ENCODE data around the gene JOSD2.

The JOSD2 gene

GRCh38 chr19:50477751-50478515 lies 33.1 kb downstream of the JOSD2 start:
- H3K79me2 ChIP-seq (ENCODE audit: low read length): peaks cover 31% of the 10 kb centered on the region
- H3K27ac ChIP-seq (ENCODE audit: low read length): no peak overlapping the region
- H3F3A ChIP-seq (ENCODE audit: insufficient read depth, low read length): peaks cover 5% of the 10 kb centered on the region; the same call in 1 of the 2 replicates
- peaks cover 4% of the 10 kb centered on the region; the same call in 1 of the 2 replicates for H3K27me3 ChIP-seq (replicated peaks; ENCODE audit: insufficient read depth, low read length)
- no peaks in the 10 kb centered on the region for H3K9me3 ChIP-seq (replicated peaks; ENCODE audit: insufficient read depth, low read length)
- H3K9ac ChIP-seq (ENCODE audit: low read length): no peak overlapping the region
- no peaks in the 10 kb centered on the region for H3K9me2 ChIP-seq (replicated peaks; ENCODE audit: insufficient read depth, low read length)
- no peak overlapping the region for H2AFZ ChIP-seq (ENCODE audit: low read length)
- H3K4me1 ChIP-seq (ENCODE audit: low read length): no peaks in the 10 kb centered on the region
- no peak for DNase-seq
- 0 out of 2 replicates have a peak, but pooled peaks cover 2% of the 10 kb centered on the region for H3K36me3 ChIP-seq (replicated peaks; ENCODE audit: insufficient read depth, low read length)
- H3K4me3 ChIP-seq (ENCODE audit: low read length): no peak overlapping the region
- no peak for TF ChIP-seq EZH2phosphoT487 (IDR thresholded peaks at IDR 0.05; ENCODE audit: low read length)
- TF ChIP-seq CTCF (IDR thresholded peaks at IDR 0.05; ENCODE audit: low read length): no peak
- no peak for TF ChIP-seq EZH2 (optimal IDR thresholded peaks at IDR 0.05; ENCODE audit: low read depth, low read length)
- peak overlapping the region; percentile 43; the same call in 1 of the 2 replicates for H3K4me2 ChIP-seq (ENCODE audit: low read depth, low read length)
- H4K20me1 ChIP-seq (ENCODE audit: insufficient read depth, low read length): peaks cover 3% of the 10 kb centered on the region; the same call in 1 of the 2 replicates

GRCh38 chr19:50476907-50477238 lies 34.1 kb downstream of the JOSD2 start:
- Histone ChIP-seq H3K9me3 (replicated peaks; ENCODE audit: insufficient read depth, low read length) (no peaks in the 10 kb centered on the region), H3K9ac (ENCODE audit: low read length) (peak overlapping the region; percentile 84), H3K4me3 (ENCODE audit: low read length) (peak overlapping the region; percentile 85), H3F3A (ENCODE audit: insufficient read depth, low read length) (peaks cover 5% of the 10 kb centered on the region; the same call in 1 of the 2 replicates), H3K79me2 (ENCODE audit: low read length) (peaks cover 31% of the 10 kb centered on the region), H3K27me3 (replicated peaks; ENCODE audit: insufficient read depth, low read length) (peaks cover 6% of the 10 kb centered on the region; the same call in 1 of the 2 replicates), H4K20me1 (ENCODE audit: insufficient read depth, low read length) (peaks cover 3% of the 10 kb centered on the region; the same call in 1 of the 2 replicates), H2AFZ (ENCODE audit: low read length) (peak overlapping the region; percentile 72; the same call in 1 of the 2 replicates), H3K9me2 (replicated peaks; ENCODE audit: insufficient read depth, low read length) (no peaks in the 10 kb centered on the region), H3K4me1 (ENCODE audit: low read length) (no peaks in the 10 kb centered on the region), H3K27ac (ENCODE audit: low read length) (peak overlapping the region; percentile 78; the same call in 1 of the 2 replicates), H3K36me3 (replicated peaks; ENCODE audit: insufficient read depth, low read length) (no peaks in the 10 kb centered on the region), H3K4me2 (ENCODE audit: low read depth, low read length) (peak overlapping the region; percentile 43)
- no peak for DNase-seq
- TF ChIP-seq CTCF (IDR thresholded peaks at IDR 0.05; ENCODE audit: low read length): no peak
- no peak for TF ChIP-seq EZH2 (optimal IDR thresholded peaks at IDR 0.05; ENCODE audit: low read depth, low read length)
- no peak for TF ChIP-seq EZH2phosphoT487 (IDR thresholded peaks at IDR 0.05; ENCODE audit: low read length)

- TF ChIP-seq EZH2phosphoT487 (IDR thresholded peaks at IDR 0.05; ENCODE audit: low read length) (no peak), CTCF (IDR thresholded peaks at IDR 0.05; ENCODE audit: low read length) (no peak), EZH2 (optimal IDR thresholded peaks at IDR 0.05; ENCODE audit: low read depth, low read length) (no peak)
- no peaks in the 10 kb centered on the region for H3K9me3 ChIP-seq (replicated peaks; ENCODE audit: insufficient read depth, low read length)
- H3F3A ChIP-seq (ENCODE audit: insufficient read depth, low read length): peaks cover 5% of the 10 kb centered on the region; the same call in 1 of the 2 replicates
- peaks cover 6% of the 10 kb centered on the region; the same call in 1 of the 2 replicates for H3K27me3 ChIP-seq (replicated peaks; ENCODE audit: insufficient read depth, low read length)
- no peaks in the 10 kb centered on the region for H3K9me2 ChIP-seq (replicated peaks; ENCODE audit: insufficient read depth, low read length)
- peak within 1 kb of the TSS; percentile 78; the same call in 1 of the 2 replicates for H3K27ac ChIP-seq (ENCODE audit: low read length)
- peak within 1 kb of the TSS; percentile 72 for H2AFZ ChIP-seq (ENCODE audit: low read length)
- peak; percentile 96 for DNase-seq
- peak within 1 kb of the TSS; percentile 85 for H3K4me3 ChIP-seq (ENCODE audit: low read length)
- peaks cover 31% of the 10 kb centered on the region for H3K79me2 ChIP-seq (ENCODE audit: low read length)
- peaks cover 3% of the 10 kb centered on the region; the same call in 1 of the 2 replicates for H4K20me1 ChIP-seq (ENCODE audit: insufficient read depth, low read length)
- no peaks in the 10 kb centered on the region for H3K36me3 ChIP-seq (replicated peaks; ENCODE audit: insufficient read depth, low read length)
- peak within 1 kb of the TSS; percentile 43 for H3K4me2 ChIP-seq (ENCODE audit: low read depth, low read length)
- H3K4me1 ChIP-seq (ENCODE audit: low read length): no peaks in the 10 kb centered on the region
- H3K9ac ChIP-seq (ENCODE audit: low read length): peak within 1 kb of the TSS; percentile 84
Measured at GRCh38 chr19:50476224-50476906, 34.6 kb downstream of the JOSD2 start, which contains the start of the genes EMC10 and GARIN5A. Gene EMC10 (plus strand): TSS chr19:50476507. CDS start chr19:50476545, 38 bp downstream. Gene GARIN5A (minus strand): TSS chr19:50476848. CDS start chr19:50476388, 460 bp downstream.
